ENCODE measurements around the gene ASB16.

ASB16 gene

GRCh38 chr17:44214230-44214494 lies 43.7 kb downstream of the ASB16 start (continued):
- TF ChIP-seq, protein P1, sequence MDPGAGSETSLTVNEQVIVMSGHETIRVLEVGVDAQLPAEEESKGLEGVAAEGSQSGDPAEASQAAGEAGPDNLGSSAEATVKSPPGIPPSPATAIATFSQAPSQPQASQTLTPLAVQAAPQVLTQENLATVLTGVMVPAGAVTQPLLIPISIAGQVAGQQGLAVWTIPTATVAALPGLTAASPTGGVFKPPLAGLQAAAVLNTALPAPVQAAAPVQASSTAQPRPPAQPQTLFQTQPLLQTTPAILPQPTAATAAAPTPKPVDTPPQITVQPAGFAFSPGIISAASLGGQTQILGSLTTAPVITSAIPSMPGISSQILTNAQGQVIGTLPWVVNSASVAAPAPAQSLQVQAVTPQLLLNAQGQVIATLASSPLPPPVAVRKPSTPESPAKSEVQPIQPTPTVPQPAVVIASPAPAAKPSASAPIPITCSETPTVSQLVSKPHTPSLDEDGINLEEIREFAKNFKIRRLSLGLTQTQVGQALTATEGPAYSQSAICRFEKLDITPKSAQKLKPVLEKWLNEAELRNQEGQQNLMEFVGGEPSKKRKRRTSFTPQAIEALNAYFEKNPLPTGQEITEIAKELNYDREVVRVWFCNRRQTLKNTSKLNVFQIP (CRISPR knock-in tag; IDR thresholded peaks at IDR 0.05; ENCODE audit: borderline replicate concordance, low read depth), result no peak
- no peak for TF ChIP-seq OSR1 (CRISPR knock-in tag; IDR thresholded peaks at IDR 0.05)
- no peak for TF ChIP-seq PPARA (CRISPR knock-in tag; IDR thresholded peaks at IDR 0.05; ENCODE audit: borderline replicate concordance)
- TF ChIP-seq, protein P2, sequence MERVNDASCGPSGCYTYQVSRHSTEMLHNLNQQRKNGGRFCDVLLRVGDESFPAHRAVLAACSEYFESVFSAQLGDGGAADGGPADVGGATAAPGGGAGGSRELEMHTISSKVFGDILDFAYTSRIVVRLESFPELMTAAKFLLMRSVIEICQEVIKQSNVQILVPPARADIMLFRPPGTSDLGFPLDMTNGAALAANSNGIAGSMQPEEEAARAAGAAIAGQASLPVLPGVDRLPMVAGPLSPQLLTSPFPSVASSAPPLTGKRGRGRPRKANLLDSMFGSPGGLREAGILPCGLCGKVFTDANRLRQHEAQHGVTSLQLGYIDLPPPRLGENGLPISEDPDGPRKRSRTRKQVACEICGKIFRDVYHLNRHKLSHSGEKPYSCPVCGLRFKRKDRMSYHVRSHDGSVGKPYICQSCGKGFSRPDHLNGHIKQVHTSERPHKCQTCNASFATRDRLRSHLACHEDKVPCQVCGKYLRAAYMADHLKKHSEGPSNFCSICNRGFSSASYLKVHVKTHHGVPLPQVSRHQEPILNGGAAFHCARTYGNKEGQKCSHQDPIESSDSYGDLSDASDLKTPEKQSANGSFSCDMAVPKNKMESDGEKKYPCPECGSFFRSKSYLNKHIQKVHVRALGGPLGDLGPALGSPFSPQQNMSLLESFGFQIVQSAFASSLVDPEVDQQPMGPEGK (CRISPR knock-in tag; IDR thresholded peaks at IDR 0.05; ENCODE audit: borderline replicate concordance), result no peak
- TF ChIP-seq GLIS3 (CRISPR knock-in tag; IDR thresholded peaks at IDR 0.05), result no peak
- no peak for TF ChIP-seq RARB (CRISPR knock-in tag; IDR thresholded peaks at IDR 0.05)
- TF ChIP-seq ZC3H10 (CRISPR knock-in tag; IDR thresholded peaks at IDR 0.05), result no peak

GRCh38 chr17:44214896-44215295 lies 44.4 kb downstream of the ASB16 start:
- TF ChIP-seq, protein P2 (CRISPR knock-in tag; IDR thresholded peaks at IDR 0.05; ENCODE audit: borderline replicate concordance), result no peak
- TF ChIP-seq, protein P3, sequence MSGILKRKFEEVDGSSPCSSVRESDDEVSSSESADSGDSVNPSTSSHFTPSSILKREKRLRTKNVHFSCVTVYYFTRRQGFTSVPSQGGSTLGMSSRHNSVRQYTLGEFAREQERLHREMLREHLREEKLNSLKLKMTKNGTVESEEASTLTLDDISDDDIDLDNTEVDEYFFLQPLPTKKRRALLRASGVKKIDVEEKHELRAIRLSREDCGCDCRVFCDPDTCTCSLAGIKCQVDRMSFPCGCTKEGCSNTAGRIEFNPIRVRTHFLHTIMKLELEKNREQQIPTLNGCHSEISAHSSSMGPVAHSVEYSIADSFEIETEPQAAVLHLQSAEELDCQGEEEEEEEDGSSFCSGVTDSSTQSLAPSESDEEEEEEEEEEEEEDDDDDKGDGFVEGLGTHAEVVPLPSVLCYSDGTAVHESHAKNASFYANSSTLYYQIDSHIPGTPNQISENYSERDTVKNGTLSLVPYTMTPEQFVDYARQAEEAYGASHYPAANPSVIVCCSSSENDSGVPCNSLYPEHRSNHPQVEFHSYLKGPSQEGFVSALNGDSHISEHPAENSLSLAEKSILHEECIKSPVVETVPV (CRISPR knock-in tag; IDR thresholded peaks at IDR 0.05), result no peak
- TF ChIP-seq, protein P4, sequence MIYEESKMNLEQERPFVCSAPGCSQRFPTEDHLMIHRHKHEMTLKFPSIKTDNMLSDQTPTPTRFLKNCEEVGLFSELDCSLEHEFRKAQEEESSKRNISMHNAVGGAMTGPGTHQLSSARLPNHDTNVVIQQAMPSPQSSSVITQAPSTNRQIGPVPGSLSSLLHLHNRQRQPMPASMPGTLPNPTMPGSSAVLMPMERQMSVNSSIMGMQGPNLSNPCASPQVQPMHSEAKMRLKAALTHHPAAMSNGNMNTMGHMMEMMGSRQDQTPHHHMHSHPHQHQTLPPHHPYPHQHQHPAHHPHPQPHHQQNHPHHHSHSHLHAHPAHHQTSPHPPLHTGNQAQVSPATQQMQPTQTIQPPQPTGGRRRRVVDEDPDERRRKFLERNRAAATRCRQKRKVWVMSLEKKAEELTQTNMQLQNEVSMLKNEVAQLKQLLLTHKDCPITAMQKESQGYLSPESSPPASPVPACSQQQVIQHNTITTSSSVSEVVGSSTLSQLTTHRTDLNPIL (CRISPR knock-in tag; IDR thresholded peaks at IDR 0.05; ENCODE audit: low read depth), result no peak
- TF ChIP-seq ZNF565 (CRISPR knock-in tag; conservative IDR thresholded peaks at IDR 0.05; ENCODE audit: low read depth) (no peak), GLIS3 (CRISPR knock-in tag; IDR thresholded peaks at IDR 0.05) (no peak), ISL1 (CRISPR knock-in tag; IDR thresholded peaks at IDR 0.05) (no peak), ARNTL (CRISPR knock-in tag; IDR thresholded peaks at IDR 0.05; ENCODE audit: borderline replicate concordance, low read depth) (no peak), ZFP30 (CRISPR knock-in tag; IDR thresholded peaks at IDR 0.05) (no peak), ESRRG (CRISPR knock-in tag; IDR thresholded peaks at IDR 0.05) (no peak), ZNF70 (CRISPR knock-in tag; IDR thresholded peaks at IDR 0.05) (no peak), RARB (CRISPR knock-in tag; IDR thresholded peaks at IDR 0.05) (no peak), TCF4 (CRISPR knock-in tag; IDR thresholded peaks at IDR 0.05; ENCODE audit: borderline replicate concordance) (no peak), CSDC2 (CRISPR knock-in tag; IDR thresholded peaks at IDR 0.05) (no peak), SNAI2 (CRISPR knock-in tag; IDR thresholded peaks at IDR 0.05) (no peak), ZNF8 (CRISPR knock-in tag; IDR thresholded peaks at IDR 0.05) (no peak), TSHZ2 (CRISPR knock-in tag; IDR thresholded peaks at IDR 0.05) (no peak)
- TF ChIP-seq, protein P1 (CRISPR knock-in tag; IDR thresholded peaks at IDR 0.05; ENCODE audit: borderline replicate concordance, low read depth), result no peak

More at GRCh38 chr17:44214896-44215295, 44.4 kb downstream of the ASB16 start:
- no peak for ATAC-seq

Measured in SK-N-SH treated with all-trans-retinoic acid at 6 μM for 48 hours (cell line).